SK-N-MC (cell line): Measurements from ENCODE around the gene SDSL.
A peak's percentile ranks its signal among the peaks of the same experiment; 100 is the strongest.

Experiments
- DNase-seq: peaks from one replicate; pipeline ENCODE4 v3.0.0-alpha.2; 2011; ENCODE audit warnings: low read depth, low spot score
- H3K27ac ChIP-seq: fragments of 200-600 bp; sonication (generic); 2 replicates; pipeline ENCODE4 v1.5.1; 2016; ENCODE audit warnings: mixed run types
- H3K36me3 ChIP-seq: fragments of 200-600 bp; sonication (generic); 2 replicates; pipeline ENCODE4 v1.6.1; 2017; ENCODE audit warnings: antibody characterized with exemption, low read length, mixed read lengths; ENCODE audit not compliant: insufficient read depth
- H3K4me3 ChIP-seq: fragments of 200-600 bp; sonication (generic); 2 replicates; pipeline ENCODE4 v1.5.1; 2016
- H3K9ac ChIP-seq: fragments of 200-600 bp; sonication (generic); 2 replicates; pipeline ENCODE4 v1.8.0; 2017; ENCODE audit warnings: mixed run types, mixed read lengths; ENCODE audit not compliant: insufficient read length
- H3K9me3 ChIP-seq: fragments of 200-600 bp; sonication (generic); 2 replicates; pipeline ENCODE4 v1.6.1; 2017; ENCODE audit warnings: low read depth, mild to moderate bottlenecking, antibody characterized with exemption, low read length, moderate library complexity, mixed read lengths
- EZH2 ChIP-seq: fragments of 200-600 bp; sonication (generic); IDR thresholded peaks from one replicate; pipeline ENCODE4 v1.6.1; 2017; ENCODE audit warnings: antibody characterized with exemption
- FOXP2 ChIP-seq: optimal IDR thresholded peaks from 2 replicates; pipeline ENCODE3; 2011; ENCODE audit warnings: mild to moderate bottlenecking, moderate library complexity; ENCODE audit not compliant: insufficient read depth; ENCODE audit errors: extremely low read length, control extremely low read depth
- POLR2AphosphoS5 ChIP-seq: IDR thresholded peaks from 2 replicates; pipeline ENCODE4 v1.6.1; 2012; ENCODE audit warnings: mild to moderate bottlenecking, low read depth, low read length, borderline replicate concordance

Gene SDSL

GRCh38 chr12:113469949-113470743, 48.0 kb downstream of the SDSL start:
- no peak overlapping the region for H3K27ac ChIP-seq
- no peaks in the 10 kb centered on the region for H3K9me3 ChIP-seq
- TF ChIP-seq POLR2AphosphoS5 (no peak), FOXP2 (no peak), EZH2 (no peak)
- no peak overlapping the region for H3K4me3 ChIP-seq
- H3K36me3 ChIP-seq = no peaks in the 10 kb centered on the region
- H3K9ac ChIP-seq = no peak overlapping the region
- DNase-seq = no peak

- H3K9me3 ChIP-seq = no peaks in the 10 kb centered on the region
- DNase-seq = no peak
- no peak overlapping the region for H3K4me3 ChIP-seq
- no peak for TF ChIP-seq EZH2
- TF ChIP-seq FOXP2 = no peak
- no peak for TF ChIP-seq POLR2AphosphoS5
- H3K27ac ChIP-seq = no peak overlapping the region
- no peaks in the 10 kb centered on the region for H3K36me3 ChIP-seq
- H3K9ac ChIP-seq = no peak overlapping the region
These were observed 48.9 kb downstream of the SDSL start for GRCh38 chr12:113470871-113471618.

GRCh38 chr12:113471619-113472171, 49.5 kb downstream of the SDSL start, which contains the start of gene LHX5:
Gene LHX5 (minus strand): TSS chr12:113471871. CDS start chr12:113471498, 373 bp downstream.
- TF ChIP-seq FOXP2 (no peak), EZH2 (peak; percentile 73)
- no peaks in the 10 kb centered on the region for H3K36me3 ChIP-seq
- no peaks in the 10 kb centered on the region for H3K9me3 ChIP-seq
- H3K27ac ChIP-seq = no peak within 1 kb of the TSS
- H3K4me3 ChIP-seq = no peak within 1 kb of the TSS
- H3K9ac ChIP-seq = no peak within 1 kb of the TSS
- no peak for DNase-seq

- no peak overlapping the region for H3K4me3 ChIP-seq
These were observed 50.3 kb downstream of the SDSL start for GRCh38 chr12:113472191-113473121.

GRCh38 chr12:113473400-113473799, 51.2 kb downstream of the SDSL start:
- H3K4me3 ChIP-seq = no peak overlapping the region

More at GRCh38 chr12:113472191-113473121, 50.3 kb downstream of the SDSL start:
- Histone ChIP-seq H3K36me3 (no peaks in the 10 kb centered on the region), H3K27ac (no peak overlapping the region), H3K9ac (no peak overlapping the region), H3K9me3 (no peaks in the 10 kb centered on the region)
- no peak for TF ChIP-seq FOXP2
- peak; percentile 54 for TF ChIP-seq EZH2
- no peak for DNase-seq

GRCh38 chr12:113473942-113474341, 51.8 kb downstream of the SDSL start:
- no peaks in the 10 kb centered on the region for H3K36me3 ChIP-seq
- no peak overlapping the region for H3K4me3 ChIP-seq
- no peak overlapping the region for H3K9ac ChIP-seq
- TF ChIP-seq POLR2AphosphoS5 (no peak), FOXP2 (no peak), EZH2 (no peak)
- DNase-seq = no peak
- H3K27ac ChIP-seq = no peak overlapping the region
- H3K9me3 ChIP-seq = no peaks in the 10 kb centered on the region

More at GRCh38 chr12:113473400-113473799, 51.2 kb downstream of the SDSL start:
- Histone ChIP-seq H3K36me3 (no peaks in the 10 kb centered on the region), H3K9me3 (no peaks in the 10 kb centered on the region), H3K27ac (no peak overlapping the region), H3K9ac (no peak overlapping the region)
- TF ChIP-seq FOXP2 = no peak
- TF ChIP-seq EZH2 = no peak
- TF ChIP-seq POLR2AphosphoS5 = no peak
- no peak for DNase-seq

GRCh38 chr12:113474635-113475436, 52.7 kb downstream of the SDSL start:
- no peak overlapping the region for H3K27ac ChIP-seq
- DNase-seq = no peak
- no peaks in the 10 kb centered on the region for H3K36me3 ChIP-seq
- H3K9ac ChIP-seq = no peak overlapping the region
- no peak overlapping the region for H3K4me3 ChIP-seq
- TF ChIP-seq EZH2 = peak; percentile 84
- TF ChIP-seq POLR2AphosphoS5 = no peak
- TF ChIP-seq FOXP2 = no peak
- no peaks in the 10 kb centered on the region for H3K9me3 ChIP-seq
